Activated T-cell treated with anti-CD3 and anti-CD28 coated beads, Interleukin-2, amount 50 U/mL, for 24 hours (primary cell): Measurements from ENCODE around the gene LDB2.

Experiments used
- DNase-seq: peaks from one replicate; pipeline ENCODE4 v3.0.0-alpha.2; 2020
- H3K27ac Mint-ChIP-seq: 2 replicates; pipeline ENCODE4 v1.8.0; 2020; ENCODE audit warnings: mild to moderate bottlenecking, mixed read lengths
- H3K27me3 Mint-ChIP-seq: 2 replicates; pipeline ENCODE4 v1.8.0; 2020; ENCODE audit warnings: mixed read lengths
- H3K36me3 Mint-ChIP-seq: 2 replicates; pipeline ENCODE4 v1.8.0; 2020; ENCODE audit warnings: low read depth, mixed read lengths
- H3K4me1 Mint-ChIP-seq: 2 replicates; pipeline ENCODE4 v1.8.0; 2020; ENCODE audit warnings: low read depth, mixed read lengths
- H3K4me3 Mint-ChIP-seq: 2 replicates; pipeline ENCODE4 v1.8.0; 2020; ENCODE audit warnings: mild to moderate bottlenecking, moderate library complexity, mixed read lengths
- H3K9me3 Mint-ChIP-seq: 2 replicates; pipeline ENCODE4 v1.8.0; 2020; ENCODE audit warnings: mixed read lengths

The LDB2 gene

GRCh38 chr4:16865897-16866283, 32.6 kb downstream of the LDB2 start:
- Mint-ChIP-seq H3K4me1 (no peaks in the 10 kb centered on the region), H3K36me3 (no peaks in the 10 kb centered on the region), H3K27ac (no peak overlapping the region), H3K4me3 (no peak overlapping the region), H3K27me3 (peaks cover 9% of the 10 kb centered on the region), H3K9me3 (no peaks in the 10 kb centered on the region)
- no peak for DNase-seq

GRCh38 chr4:16865209-16865896, 33.1 kb downstream of the LDB2 start:
- Mint-ChIP-seq H3K4me3 (no peak overlapping the region), H3K4me1 (no peaks in the 10 kb centered on the region), H3K9me3 (no peaks in the 10 kb centered on the region), H3K27ac (no peak overlapping the region), H3K36me3 (no peaks in the 10 kb centered on the region), H3K27me3 (peaks cover 9% of the 10 kb centered on the region)
- no peak for DNase-seq

GRCh38 chr4:16864199-16864598, 34.2 kb downstream of the LDB2 start:
- DNase-seq, result no peak
- Mint-ChIP-seq H3K27me3 (peaks cover 5% of the 10 kb centered on the region), H3K36me3 (no peaks in the 10 kb centered on the region), H3K27ac (no peak overlapping the region), H3K9me3 (no peaks in the 10 kb centered on the region), H3K4me3 (no peak overlapping the region), H3K4me1 (no peaks in the 10 kb centered on the region)

- Mint-ChIP-seq H3K9me3 (no peaks in the 10 kb centered on the region), H3K27ac (no peak overlapping the region), H3K36me3 (no peaks in the 10 kb centered on the region), H3K27me3 (peaks cover 5% of the 10 kb centered on the region), H3K4me1 (peaks cover 2% of the 10 kb centered on the region), H3K4me3 (no peak overlapping the region)
- DNase-seq, result no peak
These were observed 35.7 kb downstream of the LDB2 start for GRCh38 chr4:16862697-16863096.

DNA sequence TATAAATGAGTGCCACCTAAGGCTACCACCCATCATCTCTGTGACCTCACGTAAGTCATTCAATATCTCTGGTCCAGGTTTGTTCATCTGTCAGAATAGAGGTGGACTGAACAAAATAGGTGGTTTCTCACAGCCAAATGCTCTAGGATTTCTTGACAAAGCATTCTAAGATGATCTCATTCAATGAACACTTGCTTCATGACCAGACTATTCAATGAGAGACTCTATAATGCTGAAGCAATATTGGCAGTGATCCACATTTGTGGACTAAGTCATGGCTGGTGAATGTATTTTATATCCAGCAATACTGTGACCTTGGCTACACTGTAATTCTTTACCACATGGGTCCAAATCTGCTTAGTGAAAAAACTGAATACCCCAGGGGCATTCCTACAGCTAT, 37.9 kb downstream of the LDB2 start:
- no peaks in the 10 kb centered on the region for H3K36me3 Mint-ChIP-seq
- H3K9me3 Mint-ChIP-seq, result peaks cover 2% of the 10 kb centered on the region
- H3K27ac Mint-ChIP-seq, result no peak overlapping the region
- no peak overlapping the region for H3K4me3 Mint-ChIP-seq
- no peak for DNase-seq
- H3K27me3 Mint-ChIP-seq, result peaks cover 11% of the 10 kb centered on the region
- H3K4me1 Mint-ChIP-seq, result peaks cover 2% of the 10 kb centered on the region

- Mint-ChIP-seq H3K4me1 (peaks cover 2% of the 10 kb centered on the region), H3K36me3 (no peaks in the 10 kb centered on the region), H3K27ac (no peak overlapping the region), H3K4me3 (no peak overlapping the region), H3K27me3 (peaks cover 11% of the 10 kb centered on the region), H3K9me3 (peaks cover 2% of the 10 kb centered on the region)
- DNase-seq, result no peak
These were observed 39.4 kb downstream of the LDB2 start for GRCh38 chr4:16859031-16859430.

- Mint-ChIP-seq H3K27me3 (peaks cover 11% of the 10 kb centered on the region), H3K9me3 (peaks cover 2% of the 10 kb centered on the region), H3K27ac (no peak overlapping the region), H3K4me1 (peaks cover 2% of the 10 kb centered on the region), H3K4me3 (no peak overlapping the region), H3K36me3 (no peaks in the 10 kb centered on the region)
- no peak for DNase-seq
These were observed 40.1 kb downstream of the LDB2 start for GRCh38 chr4:16858275-16858752.

DNA sequence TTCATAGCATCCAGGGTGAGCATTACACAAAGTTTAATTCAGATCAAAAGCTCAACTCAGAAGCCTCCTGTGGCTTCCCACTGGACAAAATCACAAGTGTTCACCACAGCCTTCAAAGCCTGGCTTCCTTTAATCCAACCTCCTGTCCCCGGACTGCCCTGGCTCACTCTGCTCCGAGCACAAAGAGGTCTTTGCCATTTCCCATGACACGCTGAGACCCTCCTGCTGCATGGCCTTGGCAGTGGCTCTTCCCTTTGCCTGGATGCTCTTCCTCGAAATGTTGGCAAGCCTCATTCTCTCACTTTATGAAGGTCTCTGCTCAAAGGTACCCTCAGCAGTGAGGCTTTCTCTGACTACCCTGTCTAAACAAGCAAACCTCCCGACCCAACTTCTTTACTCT, 41.0 kb downstream of the LDB2 start:
- peaks cover 2% of the 10 kb centered on the region for H3K9me3 Mint-ChIP-seq
- H3K36me3 Mint-ChIP-seq, result no peaks in the 10 kb centered on the region
- no peak for DNase-seq
- H3K4me1 Mint-ChIP-seq, result peaks cover 2% of the 10 kb centered on the region
- H3K27ac Mint-ChIP-seq, result no peak overlapping the region
- no peak overlapping the region for H3K4me3 Mint-ChIP-seq
- peaks cover 11% of the 10 kb centered on the region for H3K27me3 Mint-ChIP-seq

GRCh38 chr4:16853640-16854039, 44.8 kb downstream of the LDB2 start:
- H3K27me3 Mint-ChIP-seq, result peaks cover 7% of the 10 kb centered on the region
- peaks cover 2% of the 10 kb centered on the region for H3K4me1 Mint-ChIP-seq
- DNase-seq, result no peak

DNA sequence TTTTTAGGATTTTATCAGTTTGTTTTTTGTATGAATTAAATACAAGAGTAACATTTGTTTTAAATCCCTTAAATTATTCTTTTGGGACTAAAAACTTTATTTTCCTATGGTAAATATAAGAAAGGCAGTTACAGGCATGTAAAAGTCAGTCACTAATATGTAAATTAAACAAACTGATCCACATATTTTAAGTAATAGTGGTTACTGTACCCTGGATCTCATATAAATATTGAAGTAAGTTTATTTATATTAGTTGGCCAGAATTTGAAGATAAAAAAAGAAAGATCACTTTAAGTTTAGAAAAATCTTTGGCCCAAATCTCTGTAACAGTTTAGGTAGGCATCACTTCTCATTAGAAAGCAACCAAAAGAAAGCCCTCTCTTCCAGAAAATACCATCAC, 45.8 kb downstream of the LDB2 start:
- DNase-seq, result no peak
- H3K27me3 Mint-ChIP-seq, result peaks cover 8% of the 10 kb centered on the region
- no peaks in the 10 kb centered on the region for H3K4me1 Mint-ChIP-seq
- peaks cover 2% of the 10 kb centered on the region for H3K9me3 Mint-ChIP-seq
- no peak overlapping the region for H3K4me3 Mint-ChIP-seq
- no peaks in the 10 kb centered on the region for H3K36me3 Mint-ChIP-seq
- no peak overlapping the region for H3K27ac Mint-ChIP-seq

More at GRCh38 chr4:16853640-16854039, 44.8 kb downstream of the LDB2 start:
- Mint-ChIP-seq H3K27ac (no peak overlapping the region), H3K4me3 (no peak overlapping the region), H3K9me3 (peaks cover 2% of the 10 kb centered on the region), H3K36me3 (no peaks in the 10 kb centered on the region)

DNA sequence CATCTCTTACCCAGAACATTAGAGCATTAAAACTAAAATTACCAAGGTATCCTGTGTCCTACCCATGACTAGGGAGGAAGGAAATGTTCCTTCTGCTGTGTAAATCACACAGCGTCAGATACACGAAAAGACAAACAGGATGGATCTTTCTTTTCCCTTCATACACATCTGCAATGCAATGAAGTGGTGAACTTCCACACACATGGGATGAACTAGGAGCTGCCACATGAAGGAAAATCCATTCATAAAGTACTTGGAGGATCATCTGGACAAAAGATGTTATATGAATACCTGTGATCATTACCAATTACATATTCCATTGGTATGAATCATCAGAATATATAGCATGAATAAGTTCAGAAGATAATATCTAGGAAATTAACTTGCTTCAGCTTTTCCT, 46.2 kb downstream of the LDB2 start:
- no peak overlapping the region for H3K27ac Mint-ChIP-seq
- H3K4me1 Mint-ChIP-seq, result no peaks in the 10 kb centered on the region
- peaks cover 5% of the 10 kb centered on the region for H3K27me3 Mint-ChIP-seq
- DNase-seq, result no peak
- no peaks in the 10 kb centered on the region for H3K36me3 Mint-ChIP-seq
- H3K4me3 Mint-ChIP-seq, result no peak overlapping the region
- peaks cover 1% of the 10 kb centered on the region for H3K9me3 Mint-ChIP-seq

- Mint-ChIP-seq H3K4me1 (no peaks in the 10 kb centered on the region), H3K4me3 (no peak overlapping the region), H3K27ac (no peak overlapping the region), H3K36me3 (no peaks in the 10 kb centered on the region), H3K27me3 (peaks cover 3% of the 10 kb centered on the region), H3K9me3 (no peaks in the 10 kb centered on the region)
- no peak for DNase-seq
These were observed 51.8 kb downstream of the LDB2 start for GRCh38 chr4:16846540-16847117.

DNA sequence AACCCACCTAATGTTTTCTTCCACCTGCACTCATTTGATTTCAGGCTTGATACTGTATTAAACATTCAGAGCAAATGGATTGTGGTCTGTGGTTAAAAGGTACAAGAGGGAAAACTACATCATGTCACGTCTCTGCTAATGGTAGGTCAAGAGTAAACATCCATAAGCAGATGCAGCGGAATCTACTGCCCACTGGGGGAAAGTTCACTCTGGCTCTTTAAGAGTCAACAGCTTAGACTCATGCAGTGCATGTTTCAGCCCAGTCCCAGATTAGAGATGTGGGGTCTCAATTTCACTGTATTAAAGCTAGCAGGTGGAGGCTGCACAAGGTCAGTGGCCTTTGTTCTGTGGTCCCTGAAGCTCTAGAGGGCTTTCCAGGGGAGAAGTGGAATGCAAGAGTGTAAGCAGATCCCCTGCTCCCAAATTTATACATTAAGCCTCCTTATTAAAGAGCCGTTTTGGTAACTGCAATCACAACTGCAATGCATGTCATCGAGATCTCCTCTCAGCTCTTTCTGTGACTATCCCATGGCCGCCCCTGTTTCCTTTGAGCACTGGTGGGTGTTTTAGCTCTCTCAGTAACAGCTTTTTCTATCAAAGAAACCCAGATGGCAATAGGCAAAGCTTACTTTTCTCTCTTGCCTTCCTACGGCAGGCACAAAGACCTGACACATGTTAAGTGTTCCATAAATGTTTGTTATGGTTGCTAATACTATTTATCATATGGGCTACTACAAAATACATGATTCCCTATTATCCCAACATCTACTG, 53.4 kb downstream of the LDB2 start:
- no peak overlapping the region for H3K27ac Mint-ChIP-seq
- no peak overlapping the region for H3K4me3 Mint-ChIP-seq
- no peaks in the 10 kb centered on the region for H3K36me3 Mint-ChIP-seq
- H3K4me1 Mint-ChIP-seq, result no peaks in the 10 kb centered on the region
- no peak for DNase-seq
- no peaks in the 10 kb centered on the region for H3K9me3 Mint-ChIP-seq
- H3K27me3 Mint-ChIP-seq, result peaks cover 3% of the 10 kb centered on the region

GRCh38 chr4:16843831-16844508, 54.5 kb downstream of the LDB2 start:
- Mint-ChIP-seq H3K4me1 (no peaks in the 10 kb centered on the region), H3K36me3 (no peaks in the 10 kb centered on the region), H3K27me3 (peaks cover 3% of the 10 kb centered on the region), H3K4me3 (no peak overlapping the region), H3K27ac (no peak overlapping the region), H3K9me3 (no peaks in the 10 kb centered on the region)
- DNase-seq, result no peak
